NOMO-1 (cell line): ENCODE measurements around the gene BIRC5.
A peak's percentile ranks its signal among the peaks of the same experiment; 100 is the strongest.

Source experiments
- DNase-seq, 2 experiments: peaks; one replicate each; lab custom pipeline; 2025; ENCODE audit not compliant: unreplicated experiment in 2 of 2; lab: John Stamatoyannopoulos, UW

Gene BIRC5

GRCh38 chr17:78255029-78255656 lies 41.1 kb downstream of the BIRC5 start:
- DNase-seq: no peak

- DNase-seq: no peak
Measured at GRCh38 chr17:78255953-78256706, 42.1 kb downstream of the BIRC5 start.

GRCh38 chr17:78256707-78257591 lies 42.9 kb downstream of the BIRC5 start:
- DNase-seq: no peak

GRCh38 chr17:78257810-78258322 lies 43.8 kb downstream of the BIRC5 start:
- DNase-seq: peak in 1 of 2 experiments; percentile 17

GRCh38 chr17:78258323-78259191 lies 44.5 kb downstream of the BIRC5 start:
- no peak for DNase-seq

GRCh38 chr17:78259192-78259554 lies 45.1 kb downstream of the BIRC5 start:
- no peak for DNase-seq

- DNase-seq: peak; percentile 53 to 68
Measured at GRCh38 chr17:78263063-78263735, 49.1 kb downstream of the BIRC5 start.

GRCh38 chr17:78263736-78264340 lies 49.8 kb downstream of the BIRC5 start:
- no peak for DNase-seq

GRCh38 chr17:78264590-78264989 lies 50.5 kb downstream of the BIRC5 start:
- DNase-seq: no peak

GRCh38 chr17:78265121-78265520 lies 51.1 kb downstream of the BIRC5 start:
- no peak for DNase-seq

- no peak for DNase-seq
Measured at GRCh38 chr17:78266231-78266631, 52.2 kb downstream of the BIRC5 start.

- DNase-seq: no peak
Measured at GRCh38 chr17:78266771-78267170, 52.7 kb downstream of the BIRC5 start.

GRCh38 chr17:78267253-78268073 lies 53.4 kb downstream of the BIRC5 start:
- no peak for DNase-seq

- DNase-seq: no peak
Measured at GRCh38 chr17:78268191-78268874, 54.3 kb downstream of the BIRC5 start.

- no peak for DNase-seq
Measured at GRCh38 chr17:78268951-78269905, 55.2 kb downstream of the BIRC5 start.

GRCh38 chr17:78269955-78270381 lies 55.9 kb downstream of the BIRC5 start:
- DNase-seq: no peak
